HL-60/S4 (cell line): Measurements from ENCODE around the gene GINS2.

ENCODE experiments used
- in situ Hi-C: fragments of 300-500 bp; cut with MboI; formaldehyde crosslinking; loops from 2 replicates; pipeline ENCODE4 v1.14.3; 2022; ENCODE audit warnings: low sequenced_read_pairs

GINS2 gene

GRCh38 chr16:85716680-85717038 is 27.9 kb upstream of the GINS2 start:
- in situ Hi-C loops = no loop called here

- in situ Hi-C loops = no loop called here
These were observed 27.4 kb upstream of the GINS2 start for GRCh38 chr16:85716022-85716679.

- in situ Hi-C loops = no loop called here
These were observed 26.6 kb upstream of the GINS2 start for GRCh38 chr16:85715169-85716021.

GRCh38 chr16:85712801-85713200 is 24.0 kb upstream of the GINS2 start:
- in situ Hi-C loops = no loop called here

- in situ Hi-C loops = no loop called here
These were observed 23.3 kb upstream of the GINS2 start for GRCh38 chr16:85711982-85712587.

- in situ Hi-C loops = no loop called here
These were observed 22.0 kb upstream of the GINS2 start for GRCh38 chr16:85710732-85711131.

- in situ Hi-C loops = no loop called here
These were observed 21.2 kb upstream of the GINS2 start for GRCh38 chr16:85709766-85710585.

- in situ Hi-C loops = no loop called here
These were observed 19.6 kb upstream of the GINS2 start for GRCh38 chr16:85708338-85708737.

GRCh38 chr16:85707528-85708095 is 18.9 kb upstream of the GINS2 start:
- in situ Hi-C loops = no loop called here

GRCh38 chr16:85706449-85707034 is 17.8 kb upstream of the GINS2 start:
- in situ Hi-C loops = no loop called here

- in situ Hi-C loops = no loop called here
These were observed 16.4 kb upstream of the GINS2 start for GRCh38 chr16:85704900-85705846.

- in situ Hi-C loops = no loop called here
These were observed 15.3 kb upstream of the GINS2 start for GRCh38 chr16:85704011-85704410.

GRCh38 chr16:85699628-85700027 is 10.9 kb upstream of the GINS2 start:
- in situ Hi-C loops = loop anchor here (25.0 kb wide), 1 partner anchor 88 kb away; the partner anchor contains the start of genes COX4I1 and EMC8

GRCh38 chr16:85698935-85699558 is 10.3 kb upstream of the GINS2 start:
- in situ Hi-C loops = loop anchor here (25.0 kb wide), 1 partner anchor 88 kb away; the partner anchor contains the start of genes COX4I1 and EMC8

GRCh38 chr16:85698459-85698891 is 9.7 kb upstream of the GINS2 start:
- in situ Hi-C loops = loop anchor here (25.0 kb wide), 1 partner anchor 89 kb away; the partner anchor contains the start of genes COX4I1 and EMC8

GRCh38 chr16:85697431-85697830 is 8.7 kb upstream of the GINS2 start:
- in situ Hi-C loops = loop anchor here (25.0 kb wide), 1 partner anchor 90 kb away; the partner anchor contains the start of genes COX4I1 and EMC8

- in situ Hi-C loops = loop anchor here (25.0 kb wide), 1 partner anchor 91 kb away; the partner anchor contains the start of genes COX4I1 and EMC8
These were observed 8.0 kb upstream of the GINS2 start for GRCh38 chr16:85696781-85697180.
